ENCODE results near the gene NKX3-2. TPM values are rescaled to one million over a fixed set of nuclear protein-coding genes. Genes with fewer than 3 reads are reported as not detected.

The NKX3-2 gene
- total RNA-seq, 1 donor from 2014 or later: not detected

- peak overlapping the region; percentile 61 for H3K4me2 ChIP-seq
- H3K27ac ChIP-seq: no peak overlapping the region
- H3F3A ChIP-seq (ENCODE audit: low read depth): peaks cover 24% of the 10 kb centered on the region
- H2AFZ ChIP-seq (replicated peaks): no peak overlapping the region
- H3K27me3 ChIP-seq: peaks cover 100% of the 10 kb centered on the region
- peak; percentile 56 for DNase-seq (ENCODE audit: low spot score)
- H3K79me2 ChIP-seq (ENCODE audit: low read depth): no peaks in the 10 kb centered on the region
- peaks cover 98% of the 10 kb centered on the region for H4K20me1 ChIP-seq (ENCODE audit: low read depth)
- Mint-ChIP-seq H3K4me3 (no peak overlapping the region), H3K9me3 (peaks cover 15% of the 10 kb centered on the region), H3K27me3 (ENCODE audit: insufficient read depth, low read depth) (peaks cover 88% of the 10 kb centered on the region), H3K27ac (no peak overlapping the region), H3K4me1 (peaks cover 23% of the 10 kb centered on the region), H3K36me3 (peaks cover 5% of the 10 kb centered on the region)
- H3K4me1 ChIP-seq: peaks cover 14% of the 10 kb centered on the region
- H3K9me3 ChIP-seq (ENCODE audit: low read depth): no peaks in the 10 kb centered on the region
- TF ChIP-seq, protein P1, sequence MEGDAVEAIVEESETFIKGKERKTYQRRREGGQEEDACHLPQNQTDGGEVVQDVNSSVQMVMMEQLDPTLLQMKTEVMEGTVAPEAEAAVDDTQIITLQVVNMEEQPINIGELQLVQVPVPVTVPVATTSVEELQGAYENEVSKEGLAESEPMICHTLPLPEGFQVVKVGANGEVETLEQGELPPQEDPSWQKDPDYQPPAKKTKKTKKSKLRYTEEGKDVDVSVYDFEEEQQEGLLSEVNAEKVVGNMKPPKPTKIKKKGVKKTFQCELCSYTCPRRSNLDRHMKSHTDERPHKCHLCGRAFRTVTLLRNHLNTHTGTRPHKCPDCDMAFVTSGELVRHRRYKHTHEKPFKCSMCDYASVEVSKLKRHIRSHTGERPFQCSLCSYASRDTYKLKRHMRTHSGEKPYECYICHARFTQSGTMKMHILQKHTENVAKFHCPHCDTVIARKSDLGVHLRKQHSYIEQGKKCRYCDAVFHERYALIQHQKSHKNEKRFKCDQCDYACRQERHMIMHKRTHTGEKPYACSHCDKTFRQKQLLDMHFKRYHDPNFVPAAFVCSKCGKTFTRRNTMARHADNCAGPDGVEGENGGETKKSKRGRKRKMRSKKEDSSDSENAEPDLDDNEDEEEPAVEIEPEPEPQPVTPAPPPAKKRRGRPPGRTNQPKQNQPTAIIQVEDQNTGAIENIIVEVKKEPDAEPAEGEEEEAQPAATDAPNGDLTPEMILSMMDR (IDR thresholded peaks at IDR 0.05): no peak
- TF ChIP-seq EZH2phosphoT487 (IDR thresholded peaks at IDR 0.05) (peak; percentile 22), EZH2 (IDR thresholded peaks at IDR 0.05) (peak; percentile 63)
- no peaks in the 10 kb centered on the region for H3K36me3 ChIP-seq
- no peak overlapping the region for H3K9ac ChIP-seq
- H3K4me3 ChIP-seq: peak overlapping the region; percentile 29
Observed at GRCh38 chr4:13539047-13539618, 5.2 kb downstream of the NKX3-2 start.

- peaks cover 22% of the 10 kb centered on the region for H3F3A ChIP-seq (ENCODE audit: low read depth)
- H3K27ac ChIP-seq: no peak overlapping the region
- peaks cover 17% of the 10 kb centered on the region for H3K9me3 Mint-ChIP-seq
- H3K36me3 Mint-ChIP-seq: peaks cover 5% of the 10 kb centered on the region
- H3K4me3 Mint-ChIP-seq: no peak overlapping the region
- peaks cover 26% of the 10 kb centered on the region for H3K4me1 Mint-ChIP-seq
- no peaks in the 10 kb centered on the region for H3K79me2 ChIP-seq (ENCODE audit: low read depth)
- no peaks in the 10 kb centered on the region for H3K36me3 ChIP-seq
- no peak for DNase-seq (ENCODE audit: low spot score)
- peaks cover 91% of the 10 kb centered on the region for H3K27me3 Mint-ChIP-seq (ENCODE audit: insufficient read depth, low read depth)
- H3K9me3 ChIP-seq (ENCODE audit: low read depth): no peaks in the 10 kb centered on the region
- H3K4me3 ChIP-seq: peak overlapping the region; percentile 29
- no peak overlapping the region for H3K9ac ChIP-seq
- peak overlapping the region; percentile 61 for H3K4me2 ChIP-seq
- peaks cover 100% of the 10 kb centered on the region for H4K20me1 ChIP-seq (ENCODE audit: low read depth)
- H3K27me3 ChIP-seq: peaks cover 100% of the 10 kb centered on the region
- no peak overlapping the region for H3K27ac Mint-ChIP-seq
- no peak overlapping the region for H2AFZ ChIP-seq (replicated peaks)
- peaks cover 14% of the 10 kb centered on the region for H3K4me1 ChIP-seq
- TF ChIP-seq EZH2 (IDR thresholded peaks at IDR 0.05): no peak
Observed at GRCh38 chr4:13538427-13538973, 5.8 kb downstream of the NKX3-2 start.

GRCh38 chr4:13537832-13538177 lies 6.5 kb downstream of the NKX3-2 start:
- Histone ChIP-seq H2AFZ (replicated peaks) (no peak overlapping the region), H3K4me3 (no peak overlapping the region), H3K36me3 (no peaks in the 10 kb centered on the region), H3K4me2 (no peak overlapping the region), H3K79me2 (ENCODE audit: low read depth) (no peaks in the 10 kb centered on the region), H3K9me3 (ENCODE audit: low read depth) (no peaks in the 10 kb centered on the region), H3K9ac (no peak overlapping the region), H3K4me1 (peaks cover 14% of the 10 kb centered on the region), H3K27ac (no peak overlapping the region), H4K20me1 (ENCODE audit: low read depth) (peaks cover 97% of the 10 kb centered on the region), H3K27me3 (peaks cover 100% of the 10 kb centered on the region), H3F3A (ENCODE audit: low read depth) (peaks cover 15% of the 10 kb centered on the region)
- no peak overlapping the region for H3K27ac Mint-ChIP-seq
- H3K4me3 Mint-ChIP-seq: no peak overlapping the region
- peaks cover 5% of the 10 kb centered on the region for H3K36me3 Mint-ChIP-seq
- TF ChIP-seq EZH2phosphoT487 (IDR thresholded peaks at IDR 0.05): peak; percentile 3
- TF ChIP-seq EZH2 (IDR thresholded peaks at IDR 0.05): no peak
- H3K27me3 Mint-ChIP-seq (ENCODE audit: insufficient read depth, low read depth): peaks cover 88% of the 10 kb centered on the region
- peaks cover 24% of the 10 kb centered on the region for H3K4me1 Mint-ChIP-seq
- no peak for DNase-seq (ENCODE audit: low spot score)
- peaks cover 17% of the 10 kb centered on the region for H3K9me3 Mint-ChIP-seq

DNA sequence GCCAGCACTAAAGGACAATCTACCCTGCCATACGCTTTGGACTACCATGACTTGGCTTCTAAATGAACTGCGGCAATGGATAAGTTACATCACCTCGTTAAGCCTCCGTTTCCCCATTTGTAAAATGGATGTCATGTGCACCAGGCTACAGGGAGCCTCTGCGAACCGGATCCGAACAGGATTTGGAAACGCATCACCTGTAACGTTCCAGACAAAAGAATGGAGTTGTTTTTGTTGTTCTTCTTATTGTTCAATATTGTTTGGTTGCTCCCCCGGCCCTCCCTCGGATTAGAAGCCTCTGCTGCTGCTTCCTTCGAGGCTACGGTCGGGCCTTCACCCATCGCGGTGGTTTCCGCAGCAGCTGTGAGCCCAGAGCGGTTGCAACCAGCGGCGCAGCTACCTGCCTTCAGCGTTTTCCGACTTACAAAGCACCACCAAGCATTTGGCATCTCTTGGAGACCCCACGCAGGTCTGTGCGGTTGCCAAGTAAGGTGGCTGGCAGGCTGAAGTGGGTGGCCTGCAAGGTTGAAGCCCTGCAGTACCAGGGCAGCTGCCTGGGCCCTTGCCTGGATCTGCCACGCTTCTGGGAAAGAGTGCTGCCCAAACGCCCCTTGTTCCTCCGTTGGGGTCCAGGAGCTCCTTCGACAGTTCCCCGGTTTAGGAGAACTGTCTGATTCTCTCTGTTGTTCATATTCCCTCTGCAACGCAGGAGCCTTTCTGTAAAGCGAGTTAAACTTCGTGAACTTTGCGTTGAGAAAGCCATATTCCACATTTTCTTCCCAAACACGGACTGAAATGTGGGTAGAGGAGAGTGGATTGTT lies 7.1 kb downstream of the NKX3-2 start:
- no peak for DNase-seq (ENCODE audit: low spot score)
- peaks cover 5% of the 10 kb centered on the region for H3K36me3 Mint-ChIP-seq
- peaks cover 17% of the 10 kb centered on the region for H3K9me3 Mint-ChIP-seq
- H3K4me2 ChIP-seq: no peak overlapping the region
- no peak overlapping the region for H3K9ac ChIP-seq
- TF ChIP-seq, protein P1 (IDR thresholded peaks at IDR 0.05): no peak
- TF ChIP-seq EZH2phosphoT487 (IDR thresholded peaks at IDR 0.05) (peak; percentile 72), EZH2 (IDR thresholded peaks at IDR 0.05) (peak; percentile 80)
- no peaks in the 10 kb centered on the region for H3K9me3 ChIP-seq (ENCODE audit: low read depth)
- no peak overlapping the region for H3K27ac ChIP-seq
- no peak overlapping the region for H3K27ac Mint-ChIP-seq
- H3K79me2 ChIP-seq (ENCODE audit: low read depth): no peaks in the 10 kb centered on the region
- H3K36me3 ChIP-seq: no peaks in the 10 kb centered on the region
- peaks cover 100% of the 10 kb centered on the region for H3K27me3 ChIP-seq
- H3K4me3 Mint-ChIP-seq: no peak overlapping the region
- H4K20me1 ChIP-seq (ENCODE audit: low read depth): peaks cover 97% of the 10 kb centered on the region
- peaks cover 83% of the 10 kb centered on the region for H3K27me3 Mint-ChIP-seq (ENCODE audit: insufficient read depth, low read depth)
- H3K4me1 ChIP-seq: peaks cover 14% of the 10 kb centered on the region
- no peak overlapping the region for H3K4me3 ChIP-seq
- H3F3A ChIP-seq (ENCODE audit: low read depth): peaks cover 14% of the 10 kb centered on the region
- H3K4me1 Mint-ChIP-seq: peaks cover 24% of the 10 kb centered on the region
- H2AFZ ChIP-seq (replicated peaks): no peak overlapping the region

Measured in neural progenitor cell (in vitro differentiated cells).